ENCODE measurements around the gene RAD51B.

DNA sequence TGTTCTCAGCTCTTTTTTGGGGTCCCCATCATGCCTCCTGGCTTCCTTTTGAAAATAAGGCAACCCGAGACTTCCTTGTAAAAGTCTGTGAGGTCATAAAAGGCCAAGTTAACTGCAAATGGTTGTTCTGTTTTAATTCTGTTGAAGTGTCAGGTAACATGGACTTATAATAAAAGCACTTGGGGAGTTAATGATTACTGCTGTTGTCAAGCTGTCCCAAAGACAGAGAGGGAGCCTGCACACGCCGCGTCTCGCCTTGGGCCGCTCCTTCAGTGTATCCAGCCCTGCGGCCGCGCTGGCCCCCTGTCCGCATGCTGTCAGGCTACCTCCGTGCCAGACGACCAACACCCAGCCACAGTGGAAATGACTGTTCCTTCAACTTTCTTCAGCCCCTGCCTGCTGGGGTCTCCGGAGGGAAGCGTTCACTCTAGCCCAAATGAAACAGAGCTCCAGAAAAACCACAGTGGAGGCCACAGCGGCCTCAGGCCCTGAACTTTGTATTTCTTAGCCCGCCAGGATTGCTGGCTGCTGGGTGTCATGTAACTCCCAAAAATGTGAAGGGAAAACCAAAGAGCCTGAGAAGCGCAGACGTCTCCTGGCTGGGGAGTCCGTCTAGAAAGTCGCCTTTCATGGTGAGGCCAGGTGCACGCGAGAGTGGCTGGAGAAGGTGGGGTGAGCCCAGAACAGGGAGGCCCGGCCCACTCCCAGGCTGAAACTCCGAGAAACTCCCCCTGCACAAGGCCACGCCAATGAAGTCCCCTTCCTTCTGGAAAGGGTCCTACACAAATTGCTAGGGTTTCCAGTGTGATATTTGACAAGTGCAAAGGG, 784.2 kb downstream of the RAD51B start:
- TF ChIP-seq, protein P1, sequence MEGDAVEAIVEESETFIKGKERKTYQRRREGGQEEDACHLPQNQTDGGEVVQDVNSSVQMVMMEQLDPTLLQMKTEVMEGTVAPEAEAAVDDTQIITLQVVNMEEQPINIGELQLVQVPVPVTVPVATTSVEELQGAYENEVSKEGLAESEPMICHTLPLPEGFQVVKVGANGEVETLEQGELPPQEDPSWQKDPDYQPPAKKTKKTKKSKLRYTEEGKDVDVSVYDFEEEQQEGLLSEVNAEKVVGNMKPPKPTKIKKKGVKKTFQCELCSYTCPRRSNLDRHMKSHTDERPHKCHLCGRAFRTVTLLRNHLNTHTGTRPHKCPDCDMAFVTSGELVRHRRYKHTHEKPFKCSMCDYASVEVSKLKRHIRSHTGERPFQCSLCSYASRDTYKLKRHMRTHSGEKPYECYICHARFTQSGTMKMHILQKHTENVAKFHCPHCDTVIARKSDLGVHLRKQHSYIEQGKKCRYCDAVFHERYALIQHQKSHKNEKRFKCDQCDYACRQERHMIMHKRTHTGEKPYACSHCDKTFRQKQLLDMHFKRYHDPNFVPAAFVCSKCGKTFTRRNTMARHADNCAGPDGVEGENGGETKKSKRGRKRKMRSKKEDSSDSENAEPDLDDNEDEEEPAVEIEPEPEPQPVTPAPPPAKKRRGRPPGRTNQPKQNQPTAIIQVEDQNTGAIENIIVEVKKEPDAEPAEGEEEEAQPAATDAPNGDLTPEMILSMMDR (IDR thresholded peaks at IDR 0.05), result no peak
- no peak for TF ChIP-seq POLR2A (IDR thresholded peaks at IDR 0.05)
